DOHH2 (cell line): ENCODE measurements around the gene SYNE1.

Experiments
- CTCF ChIP-seq: fragments of 200-600 bp; sonication (generic); IDR thresholded peaks from one replicate; pipeline ENCODE4 v1.5.1; 2014; ENCODE audit warnings: antibody characterized with exemption, mild to moderate bottlenecking, low read depth, low read length; ENCODE audit not compliant: poor library complexity, severe bottlenecking
- EZH2phosphoT487 ChIP-seq: fragments of 200-600 bp; sonication (generic); IDR thresholded peaks from 2 replicates; pipeline ENCODE4 v1.6.1; 2017; ENCODE audit warnings: borderline replicate concordance, mild to moderate bottlenecking, antibody characterized with exemption, low read length, moderate library complexity, mixed read lengths

GRCh38 chr6:152571089-152571488, 66.1 kb downstream of the SYNE1 start:
- TF ChIP-seq CTCF (no peak), EZH2phosphoT487 (no peak)
